GM18867 (cell line): ENCODE results near the gene FOXO3.

Experiments used
- ATAC-seq: cut with Tn5 transposase; IDR thresholded peaks from one replicate; pipeline ENCODE4 v1.9.1; 2021; ENCODE audit warnings: mild to moderate bottlenecking, moderate library complexity; ENCODE audit not compliant: unreplicated experiment

FOXO3 gene

DNA sequence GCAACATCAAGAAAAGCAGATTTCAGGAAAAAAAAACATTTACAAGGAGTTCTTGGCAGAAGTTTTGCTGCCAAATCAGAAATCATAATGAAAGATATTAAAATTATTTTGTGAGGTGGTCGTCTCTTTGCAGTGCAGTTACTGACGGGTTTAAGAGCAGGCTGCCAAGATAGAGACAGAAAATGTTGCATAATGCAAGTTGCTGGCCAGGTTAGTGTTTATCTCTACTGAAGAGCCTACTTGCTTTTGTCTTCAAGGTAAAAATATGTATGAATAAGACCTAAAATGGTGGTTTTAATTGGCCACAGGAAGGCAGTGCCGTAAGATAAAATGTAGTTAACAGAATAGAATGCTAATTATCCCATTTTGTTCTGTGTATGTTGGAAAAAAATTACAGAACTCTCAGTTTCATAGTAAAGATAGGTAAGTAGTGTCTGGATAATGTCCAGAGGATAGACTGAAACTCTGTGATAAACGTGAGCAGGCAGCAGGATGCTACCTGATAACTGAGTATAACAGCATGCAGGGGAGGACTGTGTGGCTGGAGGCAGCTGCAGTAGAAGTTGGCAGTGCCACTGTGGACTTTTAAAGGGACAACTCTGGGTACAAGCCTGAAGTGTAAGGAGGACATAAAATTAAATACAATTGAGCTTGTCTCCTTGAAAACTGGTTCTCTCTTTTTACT is 13.9 kb downstream of the FOXO3 start:
- no peak for ATAC-seq

DNA sequence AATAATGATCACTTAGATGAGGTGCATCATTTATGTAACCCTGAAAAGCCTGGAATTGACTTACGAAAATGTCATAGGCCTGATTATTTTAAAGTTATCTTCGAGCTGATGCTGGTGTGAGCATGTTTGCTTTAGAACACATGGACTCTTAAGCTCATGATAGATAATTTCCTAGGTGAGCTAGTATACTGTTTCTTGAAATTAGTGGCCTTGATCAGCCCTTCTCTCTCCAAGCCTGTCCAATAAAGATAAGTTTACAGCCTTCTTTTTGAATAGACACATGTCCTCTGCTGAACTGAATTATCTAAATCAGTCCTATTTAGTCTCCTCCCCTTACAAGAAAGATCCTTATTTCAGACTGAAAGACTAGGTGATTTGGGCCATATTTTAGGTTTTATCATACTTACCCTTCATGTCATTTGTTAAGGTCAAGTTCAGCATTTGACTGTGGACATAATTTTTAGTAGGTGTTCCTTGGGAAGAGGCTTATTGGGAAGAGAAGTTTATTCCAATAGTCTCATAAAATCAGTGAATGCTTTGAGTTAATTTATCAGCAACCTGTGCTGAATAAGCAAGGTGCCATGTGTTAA is 15.3 kb downstream of the FOXO3 start:
- ATAC-seq, result no peak

DNA sequence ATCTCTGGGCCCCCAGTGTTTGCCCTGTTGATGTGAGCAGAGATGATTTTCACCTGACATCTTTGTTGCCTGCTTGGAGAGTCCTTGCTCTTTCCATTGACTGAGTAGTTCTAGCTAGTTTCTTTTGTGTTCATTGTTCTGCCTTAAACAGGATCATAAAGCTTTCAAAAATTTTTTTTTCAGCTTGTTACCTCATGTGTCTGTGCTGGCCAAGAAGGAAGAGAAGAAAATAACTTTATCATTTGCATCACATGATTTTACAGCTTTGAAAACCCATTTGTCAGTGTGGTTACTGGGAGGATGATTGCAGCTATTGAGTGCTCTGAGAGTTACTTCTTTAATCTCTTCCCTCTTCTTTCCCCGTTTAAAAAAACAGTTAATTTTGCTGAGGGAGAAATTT is 16.0 kb downstream of the FOXO3 start:
- no peak for ATAC-seq

GRCh38 chr6:108578166-108578565 is 17.4 kb downstream of the FOXO3 start:
- no peak for ATAC-seq

DNA sequence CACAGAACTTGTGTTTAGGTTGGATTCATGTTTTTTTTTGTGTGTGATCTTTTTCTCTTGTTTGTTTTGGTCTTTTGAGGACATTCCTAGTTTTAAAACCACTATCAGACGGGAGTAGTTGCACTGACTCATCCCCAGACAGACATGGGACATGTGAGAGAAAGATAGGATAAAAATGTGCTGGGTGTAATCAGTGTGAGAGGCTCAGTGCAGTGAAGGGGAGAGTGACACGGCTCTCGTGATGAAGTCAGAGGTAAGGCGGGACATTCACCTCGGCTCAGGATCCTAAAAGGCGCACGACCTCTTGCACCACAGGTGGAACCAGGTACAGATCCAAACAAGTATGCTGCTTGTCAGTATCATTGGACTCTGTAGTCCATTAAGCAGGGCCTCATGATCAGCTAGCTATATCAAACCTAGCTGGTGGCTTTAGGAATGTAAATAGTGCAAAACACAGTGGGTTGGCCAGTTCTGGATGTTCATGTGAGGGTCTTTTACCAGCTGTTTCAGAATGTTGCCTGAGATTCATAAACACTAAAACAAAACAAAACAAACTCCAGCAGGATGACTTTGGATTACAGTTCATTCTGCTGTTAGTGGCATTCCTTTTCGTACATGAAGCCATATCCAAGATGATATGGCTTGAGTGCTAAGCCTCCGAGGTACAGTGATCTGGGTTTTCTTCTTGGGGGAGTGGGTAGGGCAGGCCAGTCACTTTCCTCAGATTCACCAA is 18.0 kb downstream of the FOXO3 start:
- no peak for ATAC-seq

- no peak for ATAC-seq
These were observed 18.6 kb downstream of the FOXO3 start for GRCh38 chr6:108579328-108579721.

DNA sequence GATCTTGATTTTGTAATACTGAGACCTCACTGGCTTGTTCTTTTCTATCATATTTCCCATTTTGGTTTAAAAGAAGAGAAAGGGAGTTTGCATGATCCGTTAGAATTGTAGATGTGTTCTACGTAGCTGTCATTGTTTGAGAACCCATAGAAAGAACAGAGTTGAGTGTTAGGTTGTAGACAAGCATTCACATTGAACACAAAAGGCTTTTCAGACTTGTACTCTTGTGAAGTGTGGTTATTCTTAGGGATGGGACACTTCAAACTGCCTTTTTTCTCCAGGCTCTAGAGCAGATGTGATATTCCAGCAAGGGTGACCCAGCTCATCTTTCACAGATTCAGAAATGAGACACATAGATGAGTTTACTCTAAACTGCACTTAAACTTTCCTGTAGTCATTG is 19.9 kb downstream of the FOXO3 start:
- no peak for ATAC-seq

DNA sequence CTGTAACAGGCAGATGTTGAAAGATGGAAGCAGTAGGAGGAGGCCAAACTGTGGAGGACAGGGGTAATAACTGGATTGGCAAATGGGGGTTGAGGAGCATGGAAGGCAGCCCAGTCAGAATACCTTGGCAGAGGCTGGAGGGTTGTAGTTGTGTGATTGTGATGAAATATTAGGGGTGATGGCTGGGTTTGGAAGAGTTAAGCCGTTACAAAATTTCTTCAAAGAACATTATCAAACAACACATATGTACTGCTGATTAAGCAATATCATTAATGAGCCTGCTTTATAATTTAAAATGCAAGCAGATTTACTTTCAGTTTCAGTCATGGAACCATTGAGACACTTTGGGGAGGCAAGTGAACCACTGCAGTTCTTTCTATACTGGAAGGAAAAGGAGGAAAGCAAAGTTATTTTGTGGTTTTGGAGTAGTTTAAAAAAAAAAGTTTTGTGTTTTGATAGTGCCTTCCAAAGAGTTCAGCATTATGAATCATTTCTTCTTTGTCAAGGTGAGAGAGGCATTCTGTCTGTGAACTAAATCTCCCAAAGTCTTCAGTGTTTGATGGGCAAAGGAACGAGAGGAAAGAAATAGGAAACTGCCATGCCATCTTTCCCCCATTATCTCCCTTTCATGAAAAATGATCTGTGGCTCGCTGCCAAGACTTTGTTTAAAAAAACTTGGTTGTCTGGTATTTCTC is 20.7 kb downstream of the FOXO3 start:
- no peak for ATAC-seq

- ATAC-seq, result no peak
These were observed 21.3 kb downstream of the FOXO3 start for GRCh38 chr6:108581932-108582475.

DNA sequence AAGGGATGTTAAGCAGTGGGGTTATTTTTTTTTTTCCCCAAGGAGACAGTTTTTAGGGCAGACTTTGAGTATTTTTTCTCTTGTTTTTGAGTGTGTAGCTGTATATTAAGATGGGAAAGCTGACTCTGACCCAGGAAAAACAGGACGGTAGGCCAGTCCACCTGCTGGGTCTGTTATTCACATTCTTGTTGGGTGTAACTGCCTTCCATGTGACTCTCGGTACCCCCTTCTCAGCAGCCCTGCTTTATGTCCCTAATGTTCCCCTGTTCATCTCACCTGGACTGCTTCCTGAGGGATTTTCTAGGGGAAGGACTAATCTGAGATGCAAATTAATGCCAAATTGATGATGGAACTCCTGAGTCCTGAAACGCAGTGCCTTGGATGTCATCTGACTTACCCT is 21.9 kb downstream of the FOXO3 start:
- no peak for ATAC-seq

- ATAC-seq, result no peak
These were observed 23.6 kb downstream of the FOXO3 start for GRCh38 chr6:108584323-108584722.

GRCh38 chr6:108585359-108585758 is 24.6 kb downstream of the FOXO3 start:
- no peak for ATAC-seq

GRCh38 chr6:108585921-108586536 is 25.3 kb downstream of the FOXO3 start:
- no peak for ATAC-seq

DNA sequence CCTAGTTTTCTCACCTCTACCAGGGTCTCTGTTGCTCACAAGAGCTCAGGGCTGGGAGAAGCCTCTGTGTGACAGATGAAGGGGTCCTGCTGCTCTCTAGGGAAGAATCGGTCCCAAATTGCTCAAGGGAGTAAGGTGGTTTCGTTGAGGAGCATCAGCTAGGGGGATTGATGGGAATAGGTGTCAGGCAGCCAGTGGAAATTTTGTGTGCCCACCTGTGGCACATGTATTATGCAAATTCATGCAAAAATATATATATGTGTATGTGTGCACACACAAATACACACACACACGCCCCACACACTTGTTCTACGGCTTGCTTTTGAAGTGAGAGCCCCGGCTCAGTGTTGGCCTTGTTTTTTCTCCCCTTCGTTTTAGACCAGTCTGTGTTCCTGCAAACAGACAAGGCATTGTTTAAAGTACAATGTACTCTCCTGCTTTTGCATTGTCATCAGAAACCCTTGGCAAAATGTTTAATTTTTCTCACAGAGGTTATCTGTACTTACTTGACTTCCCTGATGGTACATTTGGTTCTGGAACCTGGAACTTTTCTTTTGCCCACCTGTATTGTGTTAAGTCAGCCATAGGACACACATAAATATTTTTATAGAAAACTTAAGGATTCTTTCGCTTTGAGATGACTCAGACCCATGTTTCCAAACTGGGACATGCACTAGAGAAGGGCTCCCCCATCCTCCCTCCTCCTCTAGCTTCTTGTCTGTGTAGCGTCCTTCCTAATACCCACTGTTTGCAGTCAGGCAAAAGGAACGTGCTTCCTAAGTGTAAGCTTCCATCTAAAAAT is 26.7 kb downstream of the FOXO3 start:
- no peak for ATAC-seq

GRCh38 chr6:108588586-108588985 is 27.9 kb downstream of the FOXO3 start:
- no peak for ATAC-seq

DNA sequence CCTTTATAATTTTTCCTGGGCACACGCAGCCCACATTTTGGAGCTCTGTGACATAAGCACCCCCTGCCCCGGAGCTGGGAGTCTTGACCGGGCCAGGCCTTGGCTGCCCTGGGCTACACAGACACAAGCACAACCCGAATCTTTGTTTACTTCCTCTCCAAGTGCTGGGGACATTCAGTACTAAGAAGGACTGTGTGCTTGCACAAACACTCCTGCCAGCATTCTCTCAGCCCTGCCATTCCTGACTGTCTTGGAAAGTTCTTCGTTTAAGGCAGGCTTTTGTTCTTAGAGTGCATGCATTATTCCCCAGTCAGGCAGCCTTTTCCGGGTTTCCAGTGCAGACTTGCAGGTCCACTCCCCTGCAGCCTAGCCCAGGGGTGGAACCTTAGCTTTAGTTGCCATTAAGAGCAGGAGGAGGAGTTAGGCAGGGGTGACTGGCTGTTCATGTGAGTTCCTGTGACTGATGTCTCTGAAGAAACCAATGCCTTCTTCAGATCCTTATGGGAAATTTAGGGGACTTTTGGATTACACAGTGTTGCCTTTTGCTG is 28.6 kb downstream of the FOXO3 start:
- ATAC-seq, result no peak

DNA sequence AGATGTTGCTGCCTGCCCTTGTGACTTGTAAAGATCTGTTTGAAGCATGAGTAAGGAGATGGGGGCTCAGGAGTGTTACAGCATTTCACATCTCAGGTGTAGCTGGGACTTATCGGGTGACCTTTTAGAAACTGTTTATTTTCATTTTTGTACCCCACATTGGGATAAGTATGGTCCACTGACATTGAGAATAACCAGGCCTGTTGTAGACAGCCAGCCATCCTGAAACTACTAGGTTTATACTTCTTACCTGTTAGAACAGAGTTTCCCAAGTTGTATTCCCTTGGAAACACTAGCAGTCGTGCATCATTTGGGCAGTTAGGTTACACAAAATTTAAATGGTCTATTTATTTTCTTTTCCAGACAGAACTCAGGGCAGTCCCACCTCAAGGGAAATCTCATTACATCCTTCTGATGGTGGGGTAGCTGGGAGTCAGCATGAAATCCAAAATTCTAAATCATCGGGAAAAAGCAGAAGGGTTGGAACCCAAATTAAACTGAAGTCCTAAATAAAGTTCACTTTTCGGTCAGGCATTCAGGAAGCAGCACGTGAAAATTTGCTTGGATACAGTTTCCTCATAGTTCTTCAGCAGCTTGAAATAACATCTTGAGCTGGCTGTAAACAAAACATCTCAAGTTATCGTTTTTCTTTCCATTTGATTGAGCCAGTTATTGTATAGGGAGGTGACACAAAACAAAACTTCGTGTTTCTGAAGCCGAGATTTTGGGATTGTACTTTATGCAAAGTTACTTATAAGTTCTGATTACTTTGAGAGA is 30.5 kb downstream of the FOXO3 start:
- ATAC-seq, result no peak

- ATAC-seq, result peak; percentile 90
These were observed 31.9 kb downstream of the FOXO3 start for GRCh38 chr6:108592371-108593337.
